Right hindlimb (tissue), 1 donor: ENCODE results near the gene SARDH.
"Not testable (repeated sequence)": the region's sequence is repeated elsewhere in the genome, so short reads cannot be mapped to it uniquely, and the experiment has no call there.

Source experiments
- DNase-seq: peaks from one replicate; pipeline ENCODE4 v3.0.0-alpha.2; 2018

The SARDH gene

DNA sequence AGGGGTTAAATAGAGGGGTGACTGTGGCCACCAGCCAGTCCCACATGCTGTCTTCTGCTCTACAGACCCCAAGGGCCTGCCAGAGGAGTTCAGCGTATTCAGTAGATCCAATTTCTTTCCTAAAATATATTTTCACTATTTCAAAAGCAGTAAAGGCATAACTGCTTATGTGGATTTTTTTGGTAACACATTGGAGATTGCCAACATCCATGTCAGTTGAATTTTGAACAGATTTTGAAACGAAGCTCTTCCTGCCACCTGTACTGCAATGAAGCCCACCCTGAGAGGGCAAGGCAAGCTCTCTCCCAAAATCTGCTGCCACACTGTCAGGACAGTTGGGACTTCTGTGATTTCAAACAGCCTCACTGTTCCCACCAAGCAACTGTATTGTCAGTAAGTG is 37.1 kb upstream of the SARDH start:
- no peak for DNase-seq

DNA sequence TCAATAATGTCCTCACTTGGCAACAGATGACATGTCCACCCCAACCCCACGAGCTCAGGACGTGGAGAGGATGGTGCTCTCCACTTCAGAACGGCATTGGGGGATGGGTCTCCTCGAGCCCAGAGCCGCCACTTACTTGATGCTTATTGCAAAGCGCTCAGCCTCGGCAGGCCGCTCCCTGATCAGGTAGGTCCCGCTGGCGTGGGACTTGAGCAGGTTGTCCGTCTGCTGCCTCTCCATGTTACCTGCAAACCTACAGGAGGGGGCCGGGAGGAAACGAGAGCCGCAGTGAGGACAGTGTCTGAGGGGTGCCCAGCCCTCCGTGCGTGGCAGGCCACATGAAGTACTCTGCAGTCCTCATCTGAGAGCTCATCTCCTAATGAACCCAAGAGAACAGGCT is 36.6 kb upstream of the SARDH start:
- peak; percentile 4 for DNase-seq

DNA sequence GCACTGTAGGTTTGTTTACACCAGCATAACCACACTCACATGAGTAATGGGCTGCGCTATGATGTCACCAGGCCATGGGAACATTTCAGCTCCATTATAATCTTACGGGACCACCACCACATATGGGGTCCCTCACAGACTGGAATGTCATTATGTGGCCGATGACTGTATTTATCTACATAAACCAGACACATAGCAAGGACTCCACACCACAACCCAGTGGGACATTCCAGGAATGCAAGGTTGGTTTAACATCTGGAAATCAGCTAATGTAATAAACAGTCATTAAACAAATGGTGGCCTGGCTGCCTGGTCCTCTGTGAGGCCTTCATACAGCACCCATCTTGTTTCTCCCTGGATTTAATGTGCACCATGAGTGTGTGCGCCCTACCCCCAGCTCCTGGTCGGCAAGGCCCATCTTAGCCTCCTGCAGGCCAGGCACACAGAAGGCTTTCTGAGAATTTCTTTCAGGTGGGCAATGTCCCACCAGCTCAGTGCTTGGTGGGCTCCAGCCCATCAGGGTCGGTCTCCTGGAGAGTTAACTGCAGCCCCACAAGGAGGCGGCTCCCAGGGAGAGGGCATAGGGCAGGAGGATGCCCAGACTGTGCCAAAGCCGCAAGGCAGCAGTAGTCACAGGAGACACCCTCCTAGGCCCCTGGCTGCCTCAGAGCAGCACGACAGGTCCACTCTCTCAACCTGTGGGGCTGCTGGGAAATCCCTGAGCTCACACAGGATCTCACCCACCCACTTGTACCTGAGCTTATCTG is 35.9 kb upstream of the SARDH start:
- DNase-seq, result peak; percentile 9

DNA sequence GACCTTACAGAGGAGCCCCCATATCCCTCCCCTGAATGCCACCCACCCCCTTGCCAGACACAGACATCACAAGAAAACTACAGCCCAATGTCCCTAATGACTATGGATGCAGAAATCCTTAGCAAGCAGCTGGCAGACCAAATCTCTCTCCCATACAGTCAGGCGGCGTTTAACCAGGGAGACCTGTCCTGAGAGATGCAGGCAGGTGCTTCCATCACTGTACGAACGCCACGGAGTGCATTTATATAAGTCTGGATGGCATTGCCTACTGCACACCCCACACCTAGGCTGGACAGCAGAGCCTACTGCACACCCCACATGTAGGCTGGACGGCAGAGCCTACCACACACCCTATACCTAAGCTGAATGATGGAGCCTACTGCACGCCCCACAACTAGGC is 34.4 kb upstream of the SARDH start:
- DNase-seq, result no peak

DNA sequence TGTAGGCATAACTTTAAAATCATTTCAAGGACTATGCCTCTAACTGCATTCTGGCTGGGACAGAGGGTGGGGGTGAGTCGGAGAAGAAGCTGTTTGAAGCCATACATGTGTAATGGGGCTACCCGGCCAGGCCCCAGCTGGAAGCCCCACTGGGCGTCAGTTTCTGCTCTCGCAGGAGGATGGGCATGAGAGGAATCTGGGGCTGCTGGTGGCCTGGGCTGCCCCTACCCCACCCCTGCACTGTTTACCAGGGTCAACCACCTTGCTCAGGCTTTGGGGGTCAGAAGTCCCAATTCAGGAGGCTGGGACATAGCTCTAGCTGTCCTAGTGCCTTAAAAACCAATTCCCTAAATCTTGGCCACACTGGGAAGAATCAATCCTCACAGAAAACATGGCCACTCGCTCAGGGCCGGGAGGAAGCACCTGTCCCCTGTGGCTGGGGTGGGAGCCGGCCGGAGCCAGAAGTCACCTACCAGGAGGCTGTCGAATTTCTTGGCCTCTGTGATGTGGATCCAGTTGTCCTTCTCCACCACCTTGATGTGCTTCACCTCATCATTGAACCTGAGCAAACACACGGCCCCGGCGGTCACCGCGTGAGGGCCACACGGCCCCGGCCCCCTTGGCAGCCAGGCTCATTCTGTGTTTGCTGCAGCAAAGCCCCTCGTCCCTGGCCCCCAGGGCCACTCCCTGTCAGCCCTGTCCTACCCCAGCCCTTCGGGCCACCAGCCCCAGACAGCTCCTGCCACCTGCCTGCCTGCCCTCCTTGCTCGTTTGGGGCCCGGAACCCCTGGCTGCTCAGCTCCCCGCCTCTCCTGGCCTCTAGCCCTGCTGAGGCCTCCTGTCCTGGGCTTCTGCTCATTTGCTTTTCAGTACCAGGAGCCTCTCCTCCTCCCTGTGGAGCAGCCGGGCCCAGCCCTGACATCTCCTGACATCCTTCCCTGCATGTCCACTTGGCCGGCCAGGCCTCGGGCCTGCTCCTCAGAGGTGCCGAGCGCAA is 33.6 kb upstream of the SARDH start:
- peak; percentile 11 for DNase-seq

DNA sequence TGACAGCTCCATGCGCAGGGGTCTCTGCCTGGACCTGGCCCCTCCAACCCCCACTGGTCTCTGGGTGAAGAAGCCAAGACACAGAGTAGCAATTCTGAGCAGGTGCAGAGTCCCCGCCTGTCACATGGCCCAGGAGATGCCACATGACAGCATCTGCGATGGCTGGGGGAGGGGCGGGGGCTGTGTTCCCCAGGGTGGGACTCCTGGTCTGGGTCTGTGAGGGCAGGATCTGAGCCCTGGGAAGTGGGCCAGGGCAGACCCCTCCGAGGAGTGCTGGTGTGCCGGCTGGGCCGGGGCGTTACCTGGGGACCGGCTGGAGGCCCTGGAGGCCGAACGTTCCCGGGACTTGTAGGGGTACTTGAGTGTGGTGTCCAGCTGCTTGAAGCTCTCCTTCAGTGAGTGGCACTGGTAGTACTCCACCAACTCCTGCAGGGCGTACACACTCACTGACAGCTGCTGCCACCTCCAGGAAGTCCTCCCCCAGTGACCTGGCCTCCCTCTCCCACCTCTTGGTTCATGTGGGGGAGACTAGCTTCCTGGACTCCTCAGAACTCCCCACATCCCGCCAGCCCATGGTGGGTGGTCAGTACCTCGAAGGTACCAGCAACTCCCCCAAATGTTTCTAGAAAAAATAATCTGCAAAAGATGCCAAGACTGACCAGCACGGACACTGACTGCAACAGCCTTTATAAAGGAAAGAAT is 32.1 kb upstream of the SARDH start:
- DNase-seq, result no peak

DNA sequence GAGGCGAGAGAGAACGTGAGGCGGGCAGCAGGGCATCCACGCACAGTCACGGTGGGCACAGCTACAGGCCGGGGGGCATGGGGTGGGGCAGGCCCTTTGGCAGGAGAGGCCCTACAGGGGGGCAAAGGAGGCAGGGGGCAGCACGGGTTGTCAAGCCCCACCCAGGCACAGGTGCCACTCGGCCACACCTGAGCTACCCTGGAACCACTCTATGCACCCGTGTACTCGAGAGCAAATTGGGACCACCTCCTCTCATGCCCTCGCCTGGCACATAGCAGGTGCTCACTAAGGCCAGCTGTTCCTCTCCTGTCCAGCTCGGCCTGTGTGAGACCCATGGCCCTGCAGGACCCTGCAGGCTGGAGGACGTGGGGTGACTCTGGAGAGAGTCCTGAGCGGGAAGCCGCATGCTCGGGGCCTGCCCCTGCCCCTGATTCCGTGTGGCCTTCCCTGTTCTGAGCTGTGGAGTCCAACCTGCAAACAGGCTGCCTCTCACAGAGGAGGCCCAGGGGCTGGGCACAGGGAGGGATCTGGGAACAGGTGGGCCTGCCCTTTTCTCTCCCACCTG is 31.4 kb upstream of the SARDH start:
- no peak for DNase-seq

DNA sequence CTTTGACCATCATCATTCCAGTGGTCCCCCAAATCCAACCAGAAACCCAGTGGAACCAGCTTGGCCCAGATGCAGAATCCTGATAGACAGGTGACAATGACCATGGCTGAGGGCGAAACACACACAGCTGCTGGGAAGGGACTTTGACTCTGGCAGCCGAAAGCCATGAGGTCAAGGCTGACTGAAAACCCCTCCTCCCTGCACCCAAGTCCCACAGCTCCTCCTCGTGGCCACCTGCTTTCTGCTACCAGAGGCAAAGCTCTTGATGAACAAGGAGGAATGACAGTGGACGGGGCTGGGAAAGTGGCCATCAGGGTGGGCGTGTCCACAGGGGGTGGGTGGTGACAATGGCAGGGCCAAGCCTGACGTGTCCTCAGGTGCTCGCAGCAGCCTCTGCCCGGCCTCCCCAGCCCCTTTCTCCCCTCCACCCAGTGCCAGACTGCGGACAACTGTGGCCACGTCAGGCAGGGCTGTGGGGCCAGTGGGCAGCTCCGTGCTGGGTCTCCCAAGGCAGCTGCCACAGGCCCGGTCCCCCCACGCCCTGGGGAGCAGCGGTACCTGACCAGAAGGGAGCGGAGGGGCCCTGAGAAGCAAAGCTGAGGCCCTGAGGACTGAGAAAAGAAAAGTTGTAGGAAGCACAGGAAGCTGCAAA is 30.8 kb upstream of the SARDH start:
- no peak for DNase-seq

DNA sequence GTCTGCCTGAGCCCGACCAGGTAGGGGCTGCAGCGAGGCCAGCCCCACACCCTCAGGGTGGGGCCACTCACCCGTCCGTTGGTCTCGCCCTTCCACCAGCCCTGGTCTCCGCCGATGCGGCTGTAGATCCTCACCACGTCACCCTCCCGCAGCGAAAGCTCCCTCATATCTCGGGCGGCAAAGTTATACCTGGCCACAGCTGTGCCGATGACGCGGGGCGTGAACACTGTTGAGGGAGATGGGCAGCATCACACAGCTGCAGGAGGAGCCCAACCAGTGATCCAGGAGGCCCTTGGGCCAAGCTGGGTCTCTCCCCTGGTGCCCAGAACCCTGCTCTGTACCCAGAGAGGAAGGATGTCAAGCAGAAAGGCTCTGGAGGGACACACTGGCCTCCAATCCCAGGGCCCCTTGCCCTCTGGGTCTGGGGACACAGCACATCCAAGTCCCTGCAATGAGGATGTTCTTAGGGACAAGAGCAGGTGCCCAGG is 30.3 kb upstream of the SARDH start:
- DNase-seq, result no peak

DNA sequence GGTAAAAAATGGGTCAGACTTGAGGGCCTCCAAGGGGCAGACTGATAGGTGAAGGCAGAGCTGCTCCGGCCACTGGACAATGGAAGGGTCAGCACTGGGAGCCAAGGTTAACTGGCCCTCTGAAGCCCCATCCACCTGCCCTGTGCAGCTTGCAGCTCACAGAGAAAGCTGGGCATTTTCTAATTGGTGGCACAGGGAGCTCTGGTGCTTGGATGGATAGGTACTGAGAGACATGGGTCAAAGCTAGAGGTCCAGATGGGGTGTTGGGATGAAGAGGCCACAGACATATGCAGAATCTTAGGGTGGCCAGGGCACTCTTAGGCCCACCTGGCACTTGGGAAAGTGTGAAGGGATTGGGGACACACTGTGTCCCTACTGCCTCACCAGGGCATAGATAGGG is 29.5 kb upstream of the SARDH start:
- DNase-seq, result no peak

DNA sequence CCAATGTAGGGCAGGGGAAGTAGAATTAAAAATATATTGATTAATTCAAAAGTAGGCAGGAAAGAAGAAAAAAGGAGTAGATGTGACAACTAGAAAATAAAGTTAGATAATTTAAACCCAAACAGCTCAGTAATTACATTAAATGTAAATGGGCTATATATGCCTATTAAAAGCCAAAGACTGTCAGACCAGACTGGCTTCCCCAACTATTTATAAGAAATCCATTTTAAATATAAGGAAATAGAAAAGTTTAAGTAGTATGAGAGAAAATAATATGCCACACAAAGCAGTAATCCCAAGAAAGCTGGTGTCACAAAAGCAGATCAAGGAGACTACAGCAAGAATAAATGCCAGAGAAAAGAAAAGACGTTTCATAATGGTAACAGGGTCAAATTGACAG is 28.9 kb upstream of the SARDH start:
- no peak for DNase-seq

DNA sequence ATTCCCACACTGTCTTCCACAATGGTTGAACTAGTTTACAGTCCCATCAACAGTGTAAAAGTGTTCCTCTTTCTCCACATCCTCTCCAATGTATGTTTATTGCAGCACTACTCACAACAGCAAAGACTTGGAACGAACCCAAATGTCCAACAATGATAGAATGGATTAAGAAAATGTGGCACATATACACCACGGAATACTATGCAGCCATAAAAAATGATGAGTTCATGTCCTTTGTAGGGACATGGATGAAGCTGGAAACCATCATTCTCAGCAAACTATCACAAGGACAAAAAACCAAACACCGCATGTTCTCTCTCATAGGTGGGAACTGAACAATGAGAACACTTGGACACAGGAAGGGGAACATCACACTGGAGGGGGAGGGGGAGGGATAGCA is 28.1 kb upstream of the SARDH start:
- not testable (repeated sequence) for DNase-seq

DNA sequence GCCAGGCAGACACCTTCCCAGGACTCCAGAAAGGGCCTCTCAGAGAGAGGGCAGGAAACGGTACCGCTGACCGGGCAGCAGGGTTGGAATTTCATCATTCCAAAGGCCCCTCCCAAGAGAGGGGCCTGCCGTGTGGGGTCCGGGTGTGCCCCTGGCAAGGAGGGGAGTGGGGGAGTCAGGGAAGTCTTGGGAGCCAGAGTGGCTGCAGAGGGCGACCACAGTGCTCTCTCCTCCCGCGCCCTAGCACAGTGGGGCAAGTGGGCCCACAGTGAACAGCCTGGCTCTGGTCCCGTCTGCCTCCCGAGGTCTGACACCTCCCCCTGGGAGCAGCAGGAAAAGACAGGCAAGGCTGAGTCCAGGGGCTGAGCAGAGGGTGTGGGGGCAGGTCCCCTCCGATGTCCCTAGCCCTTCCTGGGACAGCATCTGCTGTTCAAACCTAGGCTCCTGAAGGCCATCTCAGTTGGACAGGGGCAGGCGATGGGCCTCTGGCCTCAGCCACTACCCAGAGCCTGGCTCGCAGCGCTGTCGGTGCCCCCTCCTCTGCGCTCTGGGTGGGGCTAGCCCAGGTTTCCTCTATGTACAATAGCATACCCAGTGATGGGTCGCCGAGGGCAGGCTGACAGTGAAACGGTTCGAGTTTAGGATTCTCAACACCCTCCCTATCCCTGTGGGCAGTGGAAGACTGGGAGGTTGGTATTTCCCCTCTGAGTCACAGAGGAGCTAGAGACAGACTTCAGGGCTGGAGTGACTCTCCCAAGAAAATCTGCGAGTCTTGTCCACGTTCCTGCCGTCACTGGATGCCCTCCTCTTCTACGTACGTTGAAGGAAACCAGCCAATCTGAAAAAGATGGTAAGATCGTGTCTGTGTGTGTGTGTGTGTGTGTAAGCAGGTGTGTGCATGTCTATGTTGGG is 25.4 kb upstream of the SARDH start:
- DNase-seq, result no peak

DNA sequence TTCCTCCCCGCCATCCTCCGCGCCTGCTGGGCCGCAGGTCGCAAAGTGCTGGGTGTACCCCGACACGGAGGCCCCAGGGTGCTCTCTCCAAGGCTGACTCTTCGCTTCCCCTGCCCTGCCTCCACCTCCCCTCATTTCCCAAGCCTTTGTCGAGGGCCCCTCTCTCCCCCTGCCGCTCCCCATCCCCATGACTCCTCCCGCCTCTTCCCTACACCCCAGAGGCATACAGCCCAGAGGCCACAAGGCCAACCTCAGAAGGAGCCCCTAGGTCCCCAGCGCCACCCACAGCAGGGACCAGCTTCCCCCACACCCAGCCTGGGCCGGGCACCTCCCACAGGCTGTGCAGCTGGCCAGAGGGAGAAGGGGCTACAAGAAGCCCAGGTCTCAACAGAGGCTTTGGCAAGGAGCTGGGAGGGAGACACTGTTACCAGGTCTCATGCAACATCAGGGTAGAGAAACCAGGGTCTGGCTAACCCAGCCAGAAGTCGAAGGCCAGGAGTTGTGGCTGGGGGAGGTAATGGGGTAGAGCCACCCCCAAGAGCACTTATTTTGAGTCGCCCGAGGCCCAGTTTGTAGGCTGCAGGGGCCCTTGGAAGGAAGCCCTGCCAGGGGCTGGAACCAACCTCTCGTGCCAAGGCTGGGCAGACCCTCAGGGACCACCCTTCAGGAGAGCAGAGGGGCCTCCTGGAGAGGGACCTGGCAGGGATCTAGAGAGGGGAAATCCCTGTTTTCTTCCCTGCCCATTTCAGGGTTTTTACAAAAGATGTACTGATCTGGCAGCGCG is 24.5 kb upstream of the SARDH start:
- DNase-seq, result no peak

DNA sequence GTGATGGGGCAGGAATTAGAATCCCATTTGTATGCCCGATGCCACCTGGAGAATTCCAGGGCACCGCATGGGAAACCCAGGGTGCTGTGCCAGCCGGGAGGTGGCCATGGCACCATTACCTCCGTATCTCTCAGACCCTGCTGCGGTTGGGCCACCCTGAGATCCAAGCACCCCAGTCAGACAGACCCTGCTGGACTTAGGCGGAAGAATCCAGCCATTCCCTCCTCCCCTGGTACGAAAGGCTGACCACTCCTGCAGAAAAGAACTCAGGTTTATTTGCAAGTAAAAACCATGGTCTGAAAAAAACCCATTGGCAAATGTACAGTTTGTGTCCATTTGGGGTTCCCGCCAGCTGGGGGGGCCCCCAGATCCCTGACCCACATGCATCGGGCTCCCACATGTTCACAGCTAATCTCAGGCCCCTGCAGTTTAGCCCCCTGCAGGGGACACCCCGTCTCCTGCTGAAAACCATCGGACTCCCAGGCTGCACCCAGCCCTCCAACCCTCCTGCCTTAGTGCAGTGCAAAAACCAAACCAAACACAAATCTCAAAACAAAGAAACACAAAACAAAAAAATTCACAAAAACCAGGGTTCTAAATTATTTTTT is 23.6 kb upstream of the SARDH start:
- DNase-seq, result no peak

DNA sequence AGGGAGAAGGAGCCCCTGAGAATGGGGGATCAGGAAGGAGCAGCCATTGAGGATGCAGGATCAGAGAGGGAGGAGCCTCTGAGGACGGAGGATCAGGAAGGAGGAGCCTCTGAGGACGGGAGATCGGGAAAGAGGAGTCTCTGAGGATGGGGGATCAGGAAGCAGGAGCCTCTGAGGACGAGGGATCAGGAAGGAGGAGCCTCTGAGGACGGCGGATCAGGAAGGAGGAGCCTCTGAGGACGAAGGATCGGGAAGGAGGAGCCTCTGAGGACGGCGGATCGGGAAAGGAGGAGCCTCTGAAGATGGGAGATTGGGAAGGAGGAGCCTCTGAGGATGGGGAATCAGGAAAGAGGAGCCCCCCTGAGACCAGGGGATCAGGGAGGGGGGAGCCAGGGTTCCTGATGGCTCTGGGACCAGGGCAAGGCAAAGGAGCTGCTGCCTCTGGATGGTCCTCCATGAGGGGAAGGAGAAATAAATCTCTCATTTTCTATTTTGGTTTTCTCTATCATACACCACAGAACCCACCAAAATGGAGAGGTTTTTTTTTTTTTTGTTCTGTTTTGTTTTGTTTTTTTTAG is 22.6 kb upstream of the SARDH start:
- DNase-seq, result no peak

DNA sequence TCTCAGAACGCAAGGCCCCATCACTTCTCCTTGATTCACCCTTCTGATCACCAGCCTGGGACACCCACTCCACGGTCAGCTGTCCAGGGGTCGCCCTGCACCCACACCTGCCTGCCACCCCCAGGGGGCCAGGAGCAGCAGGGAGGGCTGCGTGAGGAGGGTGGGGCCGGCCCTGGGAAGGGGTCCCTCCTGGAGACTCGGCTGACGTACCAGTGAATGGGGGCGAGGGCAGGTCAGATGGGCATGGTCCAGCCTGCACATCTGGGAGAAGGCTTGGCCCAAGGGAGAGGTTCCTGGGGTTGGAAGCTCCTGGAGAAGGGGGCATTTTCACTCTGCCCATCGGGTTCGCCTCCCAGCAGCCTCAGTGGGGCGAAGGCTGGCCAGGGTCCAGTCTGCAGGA is 21.8 kb upstream of the SARDH start:
- no peak for DNase-seq

DNA sequence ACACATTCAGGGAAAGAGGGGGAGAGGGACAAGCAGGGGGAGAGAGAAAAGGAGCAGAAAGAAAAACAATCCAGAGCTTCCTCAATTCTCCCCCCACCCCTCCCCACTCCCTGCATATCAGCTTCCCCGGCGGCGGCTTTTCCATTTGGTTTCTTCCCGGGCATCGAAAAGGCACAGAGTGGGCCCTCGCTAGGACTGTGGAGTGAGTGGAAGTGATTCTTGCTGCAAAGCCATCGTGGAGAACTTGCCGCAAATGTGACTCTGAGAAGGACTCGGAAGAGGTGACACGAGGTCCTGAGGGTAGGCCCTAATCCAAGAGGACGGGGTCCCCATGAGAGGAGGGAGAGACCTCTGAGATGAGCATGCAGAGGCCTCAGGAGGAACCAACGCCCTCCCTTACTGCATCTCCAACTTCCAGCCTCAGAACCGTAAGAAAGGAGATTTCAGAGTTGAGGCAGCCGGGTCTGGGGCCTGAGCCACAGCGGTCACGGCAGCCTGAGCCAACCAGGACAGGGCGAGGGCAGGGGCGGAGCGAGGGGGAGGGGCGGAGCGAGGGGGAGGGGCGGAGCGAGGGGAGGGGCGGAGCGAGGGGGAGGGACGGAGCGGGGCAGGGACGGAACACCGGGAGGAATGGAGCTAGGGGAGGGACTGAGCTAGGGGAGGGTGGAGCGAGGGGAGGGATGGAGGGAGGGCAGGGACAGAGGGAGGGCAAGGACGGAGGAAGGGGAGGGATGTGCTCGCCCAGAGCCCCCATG is 21.2 kb upstream of the SARDH start:
- DNase-seq, result no peak

DNA sequence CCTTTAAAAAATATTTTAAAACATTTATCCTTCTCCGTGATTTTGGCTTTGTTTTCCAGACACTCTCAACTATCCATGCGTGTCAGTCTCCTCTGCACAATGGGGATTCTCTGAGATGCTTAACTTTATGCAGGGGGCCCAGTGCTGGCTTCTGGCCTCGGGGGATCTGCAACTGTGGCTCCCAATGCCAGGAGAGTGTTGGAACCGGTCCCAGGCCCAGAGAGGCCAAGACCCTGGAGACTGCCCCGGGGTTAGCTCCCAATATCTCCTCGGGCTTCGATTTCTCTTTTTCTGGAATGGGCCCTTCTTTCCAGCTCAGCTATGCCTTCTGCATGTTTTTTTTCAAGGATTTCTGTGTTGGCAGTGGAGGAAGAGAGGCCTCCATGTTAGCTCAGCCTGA is 20.1 kb upstream of the SARDH start:
- DNase-seq, result no peak
